HG03565 (cell line): ENCODE results near the gene HOXB8.

Experiments used
- ATAC-seq: cut with Tn5 transposase; IDR thresholded peaks from one replicate; pipeline ENCODE4 v1.9.1; 2021; ENCODE audit warnings: mild to moderate bottlenecking, moderate library complexity; ENCODE audit not compliant: unreplicated experiment

HOXB8 gene

GRCh38 chr17:48624544-48625494, 9.7 kb upstream of the HOXB8 start:
- no peak for ATAC-seq

GRCh38 chr17:48624118-48624517, 9.0 kb upstream of the HOXB8 start:
- no peak for ATAC-seq

GRCh38 chr17:48623583-48623982, 8.5 kb upstream of the HOXB8 start:
- no peak for ATAC-seq

GRCh38 chr17:48622857-48623256, 7.8 kb upstream of the HOXB8 start:
- no peak for ATAC-seq

- ATAC-seq = no peak
These were observed 6.6 kb upstream of the HOXB8 start for GRCh38 chr17:48621410-48622392.

GRCh38 chr17:48620461-48621139, 5.5 kb upstream of the HOXB8 start:
- no peak for ATAC-seq

- no peak for ATAC-seq
These were observed 4.8 kb upstream of the HOXB8 start for GRCh38 chr17:48619826-48620449.

GRCh38 chr17:48618256-48618896, 3.3 kb upstream of the HOXB8 start:
- no peak for ATAC-seq

- no peak for ATAC-seq
These were observed 2.6 kb upstream of the HOXB8 start for GRCh38 chr17:48617471-48618255.

GRCh38 chr17:48616717-48617470, 1.8 kb upstream of the HOXB8 start:
- no peak for ATAC-seq

- no peak for ATAC-seq
These were observed 1.0 kb upstream of the HOXB8 start for GRCh38 chr17:48615963-48616716.

- no peak for ATAC-seq
These were observed 1.0 kb downstream of the HOXB8 start for GRCh38 chr17:48613862-48614694.

- no peak for ATAC-seq
These were observed 2.0 kb downstream of the HOXB8 start for GRCh38 chr17:48612854-48613691.

- ATAC-seq = no peak
These were observed 2.6 kb downstream of the HOXB8 start for GRCh38 chr17:48612456-48612853.

GRCh38 chr17:48611681-48612455, 3.2 kb downstream of the HOXB8 start:
- no peak for ATAC-seq
